Measurements from ENCODE around the gene KLHL33. TPM values are rescaled to one million over a fixed set of nuclear protein-coding genes. Genes with fewer than 3 reads are reported as not detected.

Gene KLHL33
- total RNA-seq, 4 donors from 2014 or later, result 1.3 to 2.8 (median 2.1) TPM; not detected in 1

GRCh38 chr14:20381341-20381740 lies 54.6 kb downstream of the KLHL33 start:
- Histone ChIP-seq H3K36me3 (no peaks in the 10 kb centered on the region), H3K4me1 (no peaks in the 10 kb centered on the region), H3K9me3 (no peaks in the 10 kb centered on the region), H3K27ac (no peak overlapping the region), H3K27me3 (no peaks in the 10 kb centered on the region), H3K4me3 (no peak overlapping the region)
- intact Hi-C loops (cut with DNase I; ENCODE audit: low total_unique reads), result no loop called here
- DNase-seq, result no peak
- TF ChIP-seq CTCF (IDR thresholded peaks at IDR 0.05) (no peak), POLR2A (IDR thresholded peaks at IDR 0.05) (no peak)

GRCh38 chr14:20380681-20381080 lies 55.3 kb downstream of the KLHL33 start:
- DNase-seq, result no peak
- Histone ChIP-seq H3K4me3 (no peak overlapping the region), H3K36me3 (no peaks in the 10 kb centered on the region), H3K4me1 (no peaks in the 10 kb centered on the region), H3K27me3 (no peaks in the 10 kb centered on the region), H3K27ac (no peak overlapping the region), H3K9me3 (no peaks in the 10 kb centered on the region)
- TF ChIP-seq POLR2A (IDR thresholded peaks at IDR 0.05) (no peak), CTCF (IDR thresholded peaks at IDR 0.05) (no peak)
- intact Hi-C loops (cut with DNase I; ENCODE audit: low total_unique reads), result no loop called here

- no peak overlapping the region for H3K27ac ChIP-seq
- DNase-seq, result no peak
- no peaks in the 10 kb centered on the region for H3K36me3 ChIP-seq
- no peak overlapping the region for H3K4me3 ChIP-seq
- no peaks in the 10 kb centered on the region for H3K27me3 ChIP-seq
- no peaks in the 10 kb centered on the region for H3K4me1 ChIP-seq
- no peaks in the 10 kb centered on the region for H3K9me3 ChIP-seq
- TF ChIP-seq POLR2A (IDR thresholded peaks at IDR 0.05) (no peak), CTCF (IDR thresholded peaks at IDR 0.05) (no peak)
- intact Hi-C loops (cut with DNase I; ENCODE audit: low total_unique reads), result no loop called here
These were observed 56.2 kb downstream of the KLHL33 start for GRCh38 chr14:20379743-20380142.

GRCh38 chr14:20377171-20377570 lies 58.8 kb downstream of the KLHL33 start:
- no peaks in the 10 kb centered on the region for H3K4me1 ChIP-seq
- H3K36me3 ChIP-seq, result no peaks in the 10 kb centered on the region
- H3K9me3 ChIP-seq, result no peaks in the 10 kb centered on the region
- no peaks in the 10 kb centered on the region for H3K27me3 ChIP-seq
- intact Hi-C loops (cut with DNase I; ENCODE audit: low total_unique reads), result no loop called here
- H3K27ac ChIP-seq, result no peak overlapping the region
- TF ChIP-seq POLR2A (IDR thresholded peaks at IDR 0.05), result no peak
- TF ChIP-seq CTCF (IDR thresholded peaks at IDR 0.05), result no peak
- no peak overlapping the region for H3K4me3 ChIP-seq
- DNase-seq, result no peak

- Histone ChIP-seq H3K36me3 (no peaks in the 10 kb centered on the region), H3K4me3 (no peak overlapping the region), H3K27me3 (no peaks in the 10 kb centered on the region), H3K9me3 (no peaks in the 10 kb centered on the region), H3K27ac (no peak overlapping the region), H3K4me1 (no peaks in the 10 kb centered on the region)
- DNase-seq, result no peak
- TF ChIP-seq POLR2A (IDR thresholded peaks at IDR 0.05), result no peak
- intact Hi-C loops (cut with DNase I; ENCODE audit: low total_unique reads), result no loop called here
These were observed 59.8 kb downstream of the KLHL33 start for GRCh38 chr14:20376071-20376588.

Small RNAs within 50 kb of the gene (small RNA-seq; reads per million reads assigned to genes)
- 0.73 reads per million, percentile 28 among the genes with 10 or more reads in this experiment for gene RNA5SP382

Other genes starting within 250 kb of the KLHL33 start
- gene OR11G2, start 245.3 kb downstream of the KLHL33 start, total RNA-seq, result not detected
- not detected for gene OR11H6, start 212.5 kb downstream of the KLHL33 start, total RNA-seq
- gene OR11H7, start 207.2 kb downstream of the KLHL33 start, total RNA-seq, result not detected
- not detected for gene OR11H4, start 196.9 kb downstream of the KLHL33 start, total RNA-seq
- 10 to 100 TPM in 3 of 4 donors, 1 to 10 TPM in 1; 6.5 to 43.8 (median 17.7) TPM for gene TTC5, start 130.2 kb downstream of the KLHL33 start, total RNA-seq
- gene CCNB1IP1, start 102.9 kb downstream of the KLHL33 start, total RNA-seq, result 100 to 1,000 TPM in 1 of 4 donors, 10 to 100 TPM in 3; 45.1 to 118 (median 60.4) TPM
- 10 to 100 TPM in 3 of 4 donors, 1 to 10 TPM in 1; 1.8 to 22.5 (median 16.0) TPM for gene PARP2, start 92.5 kb downstream of the KLHL33 start, total RNA-seq
- 10 to 100 TPM; 13.5 to 44.8 (median 27.0) TPM for gene TEP1, start 22.7 kb downstream of the KLHL33 start, total RNA-seq
- gene OSGEP, start 18.6 kb upstream of the KLHL33 start, total RNA-seq, result 100 to 1,000 TPM in 1 of 4 donors, 10 to 100 TPM in 3; 38.7 to 105 (median 53.0) TPM
- 100 to 1,000 TPM in 1 of 4 donors, 10 to 100 TPM in 3; 52.4 to 208 (median 93.3) TPM for gene APEX1, start 19.1 kb upstream of the KLHL33 start, total RNA-seq
- 10 to 100 TPM; 16.4 to 39.1 (median 22.8) TPM for gene PIP4P1, start 25.3 kb upstream of the KLHL33 start, total RNA-seq
- 10 to 100 TPM; 12.7 to 46.9 (median 14.3) TPM for gene PNP, start 33.2 kb upstream of the KLHL33 start, total RNA-seq
- gene RNASE10, start 69.4 kb upstream of the KLHL33 start, total RNA-seq, result under 1 TPM in 1 of 4 donors, not detected in 3; 0.76 TPM
- gene RNASE9, start 124.9 kb upstream of the KLHL33 start, total RNA-seq, result not detected
- gene RNASE11, start 151.8 kb upstream of the KLHL33 start, total RNA-seq, result not detected
- not detected for gene RNASE12, start 155.2 kb upstream of the KLHL33 start, total RNA-seq
- gene OR6S1, start 205.5 kb upstream of the KLHL33 start, total RNA-seq, result not detected
- gene RNASE4, start 248.4 kb upstream of the KLHL33 start, total RNA-seq, result 100 to 1,000 TPM in 1 of 4 donors, 10 to 100 TPM in 3; 26.3 to 159 (median 76.3) TPM